22Rv1 (cell line): ENCODE results near the gene CACNA2D4.

Experiments used
- ZFX ChIP-seq: fragments of 450-650 bp; IDR thresholded peaks from 2 replicates; pipeline ENCODE4 v1.6.1; 2017; ENCODE audit warnings: antibody characterized with exemption, borderline replicate concordance
- TF ChIP-seq, protein P1 (sequence below): fragments of 450-650 bp; IDR thresholded peaks from 2 replicates; pipeline ENCODE4 v1.5.1; 2017; ENCODE audit warnings: mild to moderate bottlenecking

DNA sequence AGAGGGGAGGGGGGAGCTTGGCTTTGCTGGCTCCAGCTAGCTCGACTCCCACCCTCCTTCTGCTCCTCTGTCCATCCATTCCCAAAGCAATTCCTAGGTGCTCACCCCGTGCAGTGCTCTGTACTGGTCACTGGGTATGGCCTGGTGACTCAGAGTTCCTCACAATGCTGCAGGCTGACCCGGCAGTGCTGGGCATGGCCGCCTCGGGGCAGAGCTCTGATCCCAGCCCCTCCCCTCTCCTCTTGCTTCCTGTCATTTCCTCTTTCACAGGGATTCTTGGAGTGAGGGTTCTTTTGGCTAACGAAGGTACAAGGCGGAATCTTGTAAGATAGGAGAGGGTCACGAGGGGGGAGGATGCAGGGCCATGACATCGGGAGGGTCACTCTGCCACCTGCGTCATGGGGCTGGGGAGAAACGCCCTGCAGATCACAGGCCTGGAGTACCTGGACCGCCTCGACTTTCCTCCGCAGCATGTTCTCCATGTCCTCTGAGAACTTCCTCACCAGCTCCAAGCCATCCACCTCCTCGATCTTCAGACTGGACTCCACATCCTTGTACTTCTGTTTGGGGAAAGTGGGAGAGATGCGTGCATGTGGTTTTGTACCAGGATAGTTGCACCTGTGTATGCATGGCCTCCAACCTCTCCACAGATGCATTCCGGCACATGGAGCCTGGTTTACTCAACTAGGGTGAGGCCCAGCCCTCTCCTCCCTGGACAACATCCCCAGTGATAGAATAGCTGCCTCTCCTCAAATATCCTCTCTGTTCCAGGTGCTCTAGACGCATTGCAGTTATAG is 5.7 kb downstream of the CACNA2D4 start:
- TF ChIP-seq, protein P1, sequence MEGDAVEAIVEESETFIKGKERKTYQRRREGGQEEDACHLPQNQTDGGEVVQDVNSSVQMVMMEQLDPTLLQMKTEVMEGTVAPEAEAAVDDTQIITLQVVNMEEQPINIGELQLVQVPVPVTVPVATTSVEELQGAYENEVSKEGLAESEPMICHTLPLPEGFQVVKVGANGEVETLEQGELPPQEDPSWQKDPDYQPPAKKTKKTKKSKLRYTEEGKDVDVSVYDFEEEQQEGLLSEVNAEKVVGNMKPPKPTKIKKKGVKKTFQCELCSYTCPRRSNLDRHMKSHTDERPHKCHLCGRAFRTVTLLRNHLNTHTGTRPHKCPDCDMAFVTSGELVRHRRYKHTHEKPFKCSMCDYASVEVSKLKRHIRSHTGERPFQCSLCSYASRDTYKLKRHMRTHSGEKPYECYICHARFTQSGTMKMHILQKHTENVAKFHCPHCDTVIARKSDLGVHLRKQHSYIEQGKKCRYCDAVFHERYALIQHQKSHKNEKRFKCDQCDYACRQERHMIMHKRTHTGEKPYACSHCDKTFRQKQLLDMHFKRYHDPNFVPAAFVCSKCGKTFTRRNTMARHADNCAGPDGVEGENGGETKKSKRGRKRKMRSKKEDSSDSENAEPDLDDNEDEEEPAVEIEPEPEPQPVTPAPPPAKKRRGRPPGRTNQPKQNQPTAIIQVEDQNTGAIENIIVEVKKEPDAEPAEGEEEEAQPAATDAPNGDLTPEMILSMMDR: no peak
- no peak for TF ChIP-seq ZFX
